ENCODE results near the gene BCL7A.

BCL7A gene

DNA sequence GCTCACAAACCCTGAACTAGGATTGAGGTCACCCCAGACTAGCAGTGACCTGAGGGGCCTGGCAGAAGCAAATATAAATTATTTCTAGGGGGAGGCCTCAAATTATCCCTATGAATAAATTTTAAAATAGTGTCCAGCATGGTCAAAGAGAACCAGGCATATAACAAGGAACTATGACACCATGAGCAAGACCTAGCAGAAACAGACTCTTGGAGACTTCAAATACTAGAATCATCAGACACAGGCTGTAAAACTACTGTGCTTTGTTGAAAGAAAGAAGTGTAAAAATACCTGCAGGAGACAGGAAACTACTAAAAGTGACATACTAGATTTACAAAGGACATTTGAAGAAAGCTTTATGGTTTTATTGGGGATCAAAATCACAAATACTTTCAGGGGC lies 3.2 kb upstream of the BCL7A start:
- H3K4me3 ChIP-seq (ENCODE audit: insufficient read depth, low read length, poor library complexity, severe bottlenecking) = peak overlapping the region; percentile 55
- H3K36me3 ChIP-seq (ENCODE audit: low read length) = peaks cover 23% of the 10 kb centered on the region
- H3K79me2 ChIP-seq (ENCODE audit: insufficient read depth, low read length) = peaks cover 58% of the 10 kb centered on the region
- H3K9me3 ChIP-seq (ENCODE audit: insufficient read depth, low read length) = peaks cover 21% of the 10 kb centered on the region; the same call in 1 of the 2 replicates
- no peaks in the 10 kb centered on the region for H3K9me2 ChIP-seq (replicated peaks; ENCODE audit: insufficient read depth, low read length)
- no peak for TF ChIP-seq CTCF (IDR thresholded peaks at IDR 0.05; ENCODE audit: insufficient read depth, low read length, poor library complexity, severe bottlenecking)
- no peaks in the 10 kb centered on the region for H4K20me1 ChIP-seq (ENCODE audit: low read depth, low read length)
- H2AFZ ChIP-seq (ENCODE audit: low read depth, low read length, severe bottlenecking) = no peak overlapping the region
- H3F3A ChIP-seq (ENCODE audit: insufficient read depth) = peaks cover 69% of the 10 kb centered on the region
- peak overlapping the region; percentile 100 for H3K9ac ChIP-seq (ENCODE audit: low read length)
- peak overlapping the region; percentile 94 for H3K4me2 ChIP-seq (ENCODE audit: low read depth, low read length, poor library complexity, severe bottlenecking)
- H3K27me3 ChIP-seq (ENCODE audit: low read length) = no peaks in the 10 kb centered on the region
- peak overlapping the region; percentile 100 for H3K27ac ChIP-seq (ENCODE audit: low read depth, low read length)

DNA sequence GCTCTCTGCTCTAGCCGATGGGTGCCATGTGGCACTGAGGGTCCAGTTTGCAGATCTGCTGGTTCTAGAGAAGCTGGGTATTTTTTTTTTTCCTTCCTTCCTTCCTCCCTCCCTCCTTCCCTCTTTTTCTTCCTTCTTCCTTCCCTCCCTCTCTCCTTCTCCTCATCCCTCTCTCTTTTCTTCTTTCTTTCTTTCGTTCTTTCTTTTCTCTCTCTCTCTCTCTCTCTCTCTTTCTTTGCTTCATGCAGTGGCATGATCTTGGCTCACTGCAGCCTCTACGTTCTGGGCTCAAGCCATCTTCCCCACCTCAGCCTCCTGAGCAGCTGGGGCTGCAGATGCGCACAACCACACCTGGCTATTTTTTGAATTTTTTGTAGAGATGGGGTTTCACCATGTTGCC lies 2.7 kb upstream of the BCL7A start:
- Histone ChIP-seq H3K27ac (ENCODE audit: low read depth, low read length) (peak overlapping the region; percentile 100), H3K36me3 (ENCODE audit: low read length) (peaks cover 23% of the 10 kb centered on the region), H3K9me3 (ENCODE audit: insufficient read depth, low read length) (peaks cover 21% of the 10 kb centered on the region; the same call in 1 of the 2 replicates), H3K79me2 (ENCODE audit: insufficient read depth, low read length) (peaks cover 60% of the 10 kb centered on the region), H2AFZ (ENCODE audit: low read depth, low read length, severe bottlenecking) (no peak overlapping the region), H3K9ac (ENCODE audit: low read length) (peak overlapping the region; percentile 100), H3F3A (ENCODE audit: insufficient read depth) (peaks cover 69% of the 10 kb centered on the region), H4K20me1 (ENCODE audit: low read depth, low read length) (no peaks in the 10 kb centered on the region), H3K4me3 (ENCODE audit: insufficient read depth, low read length, poor library complexity, severe bottlenecking) (peak overlapping the region; percentile 55), H3K27me3 (ENCODE audit: low read length) (no peaks in the 10 kb centered on the region), H3K9me2 (replicated peaks; ENCODE audit: insufficient read depth, low read length) (no peaks in the 10 kb centered on the region), H3K4me2 (ENCODE audit: low read depth, low read length, poor library complexity, severe bottlenecking) (peak overlapping the region; percentile 94)
- TF ChIP-seq CTCF (IDR thresholded peaks at IDR 0.05; ENCODE audit: insufficient read depth, low read length, poor library complexity, severe bottlenecking) (no peak), EZH2phosphoT487 (conservative IDR thresholded peaks at IDR 0.05; ENCODE audit: low read length) (no peak)

GRCh38 chr12:122020795-122021192 lies 890 bp upstream of the BCL7A start:
- Histone ChIP-seq H4K20me1 (ENCODE audit: low read depth, low read length) (no peaks in the 10 kb centered on the region), H3F3A (ENCODE audit: insufficient read depth) (peaks cover 69% of the 10 kb centered on the region), H3K4me2 (ENCODE audit: low read depth, low read length, poor library complexity, severe bottlenecking) (peak overlapping the region; percentile 94), H3K36me3 (ENCODE audit: low read length) (peaks cover 26% of the 10 kb centered on the region), H3K79me2 (ENCODE audit: insufficient read depth, low read length) (peaks cover 78% of the 10 kb centered on the region), H3K9ac (ENCODE audit: low read length) (peak overlapping the region; percentile 100), H3K9me3 (ENCODE audit: insufficient read depth, low read length) (peaks cover 21% of the 10 kb centered on the region; the same call in 1 of the 2 replicates), H3K27ac (ENCODE audit: low read depth, low read length) (peak overlapping the region; percentile 100), H2AFZ (ENCODE audit: low read depth, low read length, severe bottlenecking) (no peak overlapping the region), H3K4me3 (ENCODE audit: insufficient read depth, low read length, poor library complexity, severe bottlenecking) (peak overlapping the region; percentile 55), H3K9me2 (replicated peaks; ENCODE audit: insufficient read depth, low read length) (no peaks in the 10 kb centered on the region), H3K27me3 (ENCODE audit: low read length) (no peaks in the 10 kb centered on the region)
- TF ChIP-seq CTCF (IDR thresholded peaks at IDR 0.05; ENCODE audit: insufficient read depth, low read length, poor library complexity, severe bottlenecking) (no peak), EZH2phosphoT487 (conservative IDR thresholded peaks at IDR 0.05; ENCODE audit: low read length) (no peak)

Measured in SU-DHL-6 (cell line).